K562 (cell line): ENCODE measurements around the gene GUCY2C.

Experiments used
- DPF2 ChIP-seq: fragments of 450-650 bp; IDR thresholded peaks from 2 replicates; pipeline ENCODE4 v1.6.1; 2016
- ILK ChIP-seq: fragments of 450-650 bp; IDR thresholded peaks from 2 replicates; pipeline ENCODE4 v1.6.1; 2016; ENCODE audit warnings: missing genetic modification characterization, low read depth, mild to moderate bottlenecking, missing compliant biosample characterization, moderate library complexity, borderline replicate concordance
- JUNB ChIP-seq: fragments of 450-650 bp; formaldehyde crosslinking; conservative IDR thresholded peaks from 2 replicates; pipeline ENCODE4 v1.4.0; 2020; ENCODE audit warnings: mild to moderate bottlenecking
- ZFX ChIP-seq: sonication (generic); formaldehyde crosslinking; IDR thresholded peaks from 2 replicates; pipeline ENCODE4 v1.8.0; 2022; ENCODE audit warnings: mild to moderate bottlenecking, missing genetic modification reagents, moderate library complexity
- TF ChIP-seq, protein P1 (sequence below): fragments of 250-450 bp; sonication (Bioruptor Pico); IDR thresholded peaks from 2 replicates; pipeline ENCODE4 v1.8.0; 2021; ENCODE audit warnings: borderline replicate concordance, mild to moderate bottlenecking, moderate library complexity; ENCODE audit not compliant: poor library complexity, severe bottlenecking

DNA sequence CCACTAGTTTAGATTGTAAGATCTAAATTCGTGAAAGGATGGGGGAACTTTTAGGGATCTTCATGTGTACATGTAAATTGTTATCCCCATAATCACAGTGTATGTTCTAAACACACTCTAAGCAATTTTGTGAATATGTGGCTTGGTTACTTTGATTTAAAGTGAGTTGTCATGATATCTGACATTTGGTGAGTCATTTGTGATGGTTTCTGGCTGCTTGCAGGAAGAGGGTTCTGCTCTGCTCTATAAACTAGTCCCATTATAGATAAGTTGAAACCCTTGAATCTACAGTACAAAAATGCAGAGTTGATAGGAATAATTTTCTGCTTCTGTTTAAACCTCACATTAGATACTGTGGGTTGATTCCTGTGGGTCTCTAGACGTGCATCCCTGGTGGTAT lies 14.8 kb downstream of the GUCY2C start:
- no peak for TF ChIP-seq ZFX (CRISPR knock-in tag)
- TF ChIP-seq JUNB (CRISPR knock-in tag), result no peak
- TF ChIP-seq, protein P1, sequence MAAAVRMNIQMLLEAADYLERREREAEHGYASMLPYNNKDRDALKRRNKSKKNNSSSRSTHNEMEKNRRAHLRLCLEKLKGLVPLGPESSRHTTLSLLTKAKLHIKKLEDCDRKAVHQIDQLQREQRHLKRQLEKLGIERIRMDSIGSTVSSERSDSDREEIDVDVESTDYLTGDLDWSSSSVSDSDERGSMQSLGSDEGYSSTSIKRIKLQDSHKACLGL, result no peak
- no peak for TF ChIP-seq ILK (tag)
- no peak for TF ChIP-seq DPF2
